WERI-Rb-1 (cell line): ENCODE measurements around the gene R3HDM2.

Source experiments
- DNase-seq: peaks from one replicate; pipeline ENCODE4 v3.0.0-alpha.2; 2020
- H3K27ac ChIP-seq: fragments of 250-450 bp; sonication (Bioruptor Pico); 2 replicates; pipeline ENCODE4 v1.5.1; 2020; ENCODE audit warnings: mild to moderate bottlenecking, moderate library complexity
- H3K27me3 ChIP-seq: fragments of 250-450 bp; sonication (Bioruptor Pico); 2 replicates; pipeline ENCODE4 v1.5.1; 2021; ENCODE audit warnings: mild to moderate bottlenecking, low read depth, moderate library complexity; ENCODE audit not compliant: insufficient read depth, severe bottlenecking
- H3K36me3 ChIP-seq: fragments of 250-450 bp; sonication (Bioruptor Pico); 2 replicates; pipeline ENCODE4 v1.5.1; 2020; ENCODE audit warnings: mild to moderate bottlenecking, moderate library complexity
- H3K4me3 ChIP-seq: 2 replicates; pipeline ENCODE4 v1.5.1; 2011; ENCODE audit warnings: low read depth, mild to moderate bottlenecking, control low read depth, low read length
- H3K9me3 ChIP-seq: fragments of 250-450 bp; sonication (Bioruptor Pico); 2 replicates; pipeline ENCODE4 v1.5.1; 2021; ENCODE audit warnings: mild to moderate bottlenecking, moderate library complexity; ENCODE audit not compliant: severe bottlenecking
- CTCF ChIP-seq: IDR thresholded peaks from 2 replicates; pipeline ENCODE4 v1.5.1; 2011; ENCODE audit warnings: low read depth, mild to moderate bottlenecking, control low read depth, inconsistent platforms, low read length

The R3HDM2 gene

DNA sequence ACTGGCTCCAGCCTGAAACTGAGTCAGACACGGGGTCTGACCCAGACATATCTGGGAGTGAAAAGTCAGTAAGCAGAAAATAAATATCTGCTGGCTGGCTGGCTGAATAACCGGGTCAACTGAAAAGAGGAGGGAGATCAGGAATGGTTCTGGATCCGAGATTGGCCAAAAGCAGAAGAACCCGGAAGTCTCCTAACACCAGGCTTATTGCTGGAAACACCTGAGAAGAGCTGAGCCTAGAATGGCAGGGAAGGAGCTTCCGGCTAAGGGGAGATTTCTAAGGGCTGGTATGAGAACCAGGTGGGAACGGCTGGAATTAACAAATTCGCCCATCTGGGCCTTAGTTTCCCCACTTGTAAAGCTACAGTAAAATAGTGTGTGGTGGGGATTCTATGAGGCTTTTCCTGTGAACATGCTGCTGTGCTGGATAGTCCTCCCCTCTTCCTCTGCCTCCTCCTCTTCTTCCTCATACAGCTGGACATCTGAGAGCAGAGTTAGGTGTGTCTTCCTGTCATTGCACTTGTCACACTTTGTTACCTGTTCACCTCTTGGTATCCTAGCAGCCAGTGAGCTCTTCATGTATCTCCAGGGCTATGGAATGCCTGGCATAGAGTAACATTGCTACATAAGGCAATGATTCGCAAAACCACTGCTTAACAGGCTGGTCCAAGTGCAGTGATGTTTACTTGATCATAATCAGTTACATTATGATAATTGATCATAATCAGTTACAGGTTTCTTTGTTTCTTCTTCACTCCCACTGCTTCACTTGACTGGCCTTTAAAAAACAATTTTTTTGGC, 203.3 kb downstream of the R3HDM2 start:
- DNase-seq: no peak
- Histone ChIP-seq H3K9me3 (no peaks in the 10 kb centered on the region), H3K27ac (peak overlapping the region; percentile 68), H3K36me3 (peaks cover 23% of the 10 kb centered on the region), H3K4me3 (peak overlapping the region; percentile 55), H3K27me3 (no peaks in the 10 kb centered on the region)
- TF ChIP-seq CTCF: no peak

GRCh38 chr12:57226588-57227314, 204.1 kb downstream of the R3HDM2 start:
- no peaks in the 10 kb centered on the region for H3K27me3 ChIP-seq
- no peak for TF ChIP-seq CTCF
- H3K27ac ChIP-seq: peak overlapping the region; percentile 68
- no peaks in the 10 kb centered on the region for H3K9me3 ChIP-seq
- peaks cover 15% of the 10 kb centered on the region for H3K36me3 ChIP-seq
- DNase-seq: no peak
- peak overlapping the region; percentile 55 for H3K4me3 ChIP-seq

DNA sequence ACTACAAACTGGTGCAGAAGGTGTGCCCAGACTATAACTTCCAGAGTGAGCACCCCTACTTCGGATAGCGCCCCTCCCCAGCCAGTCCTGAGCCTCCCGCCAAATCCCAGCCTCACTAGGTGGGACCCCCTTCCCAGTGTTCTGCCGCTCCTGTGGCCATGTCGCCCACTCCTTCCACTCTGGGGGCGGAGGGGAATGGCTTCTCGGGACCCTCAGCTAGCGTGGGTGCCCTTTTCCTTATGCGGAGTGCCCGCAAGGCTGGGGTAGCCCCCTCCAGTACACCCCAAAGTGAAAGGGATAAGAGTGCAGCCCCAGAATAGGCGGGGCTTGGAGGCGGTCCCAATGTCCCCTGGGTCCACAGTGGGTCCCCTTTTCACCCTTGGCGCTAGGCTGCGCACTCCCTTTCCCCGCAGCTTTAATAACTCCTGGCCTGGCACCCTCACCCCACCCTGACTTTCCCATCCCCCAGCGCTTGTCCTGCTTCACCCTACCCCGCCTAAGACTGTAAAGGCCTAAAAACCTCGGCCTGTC, 205.1 kb downstream of the R3HDM2 start:
- Histone ChIP-seq H3K27me3 (no peaks in the 10 kb centered on the region), H3K36me3 (peaks cover 6% of the 10 kb centered on the region; the same call in 1 of the 2 replicates), H3K9me3 (no peaks in the 10 kb centered on the region), H3K27ac (no peak overlapping the region), H3K4me3 (no peak overlapping the region)
- DNase-seq: no peak
- TF ChIP-seq CTCF: no peak

- no peaks in the 10 kb centered on the region for H3K9me3 ChIP-seq
- TF ChIP-seq CTCF: 0 out of 2 replicates have a peak, but pooled peaks have one; percentile 14
- no peak overlapping the region for H3K4me3 ChIP-seq
- no peak overlapping the region for H3K27ac ChIP-seq
- no peak for DNase-seq
- H3K27me3 ChIP-seq: no peaks in the 10 kb centered on the region
- H3K36me3 ChIP-seq: peaks cover 3% of the 10 kb centered on the region; the same call in 1 of the 2 replicates
Observed at GRCh38 chr12:57224973-57225679, 205.7 kb downstream of the R3HDM2 start.

- no peak for DNase-seq
- Histone ChIP-seq H3K9me3 (no peaks in the 10 kb centered on the region), H3K36me3 (no peaks in the 10 kb centered on the region), H3K4me3 (no peak overlapping the region), H3K27me3 (no peaks in the 10 kb centered on the region), H3K27ac (no peak overlapping the region)
- no peak for TF ChIP-seq CTCF
Observed at GRCh38 chr12:57224278-57224972, 206.4 kb downstream of the R3HDM2 start.
